Natural killer cell treated with Interleukin-12 subunit alpha and Interleukin-12 subunit beta and Interleukin-15 and Interleukin-18, amount 100 ng/mL, for 72 hours (primary cell): Measurements from ENCODE around the gene TMEM200C. TPM values are rescaled to one million over a fixed set of nuclear protein-coding genes. Genes with fewer than 3 reads are reported as not detected.

ENCODE experiments used
- ATAC-seq, 2 donors: fragments of 150-1000 bp; cut with Tn5 transposase in 1 of 2; sonication (Bioruptor Pico), chemical (Tn5 transposase) in 1 of 2; 2 replicates each; pipeline ENCODE4 v1.10.0; 2021
- DNase-seq: peaks from one replicate; pipeline ENCODE4 v3.0.0; 2022; ENCODE audit warnings: low spot score
- H3K27ac Mint-ChIP-seq, 2 donors: 1 replicate in 1 of 2; 2 replicates in 1 of 2; pipeline ENCODE4 v1.8.0; 2022; ENCODE audit warnings: mixed read lengths in 2 of 2, mild to moderate bottlenecking in 1 of 2, moderate library complexity in 1 of 2
- H3K27me3 Mint-ChIP-seq, 2 donors: 1 replicate in 1 of 2; 2 replicates in 1 of 2; pipeline ENCODE4 v1.8.0; 2022; ENCODE audit warnings: mixed read lengths in 2 of 2
- H3K36me3 Mint-ChIP-seq: one replicate; pipeline ENCODE4 v1.8.0; 2022; ENCODE audit warnings: mixed read lengths
- H3K4me1 Mint-ChIP-seq, 2 donors: 1 replicate in 1 of 2; 2 replicates in 1 of 2; pipeline ENCODE4 v1.8.0; 2022; ENCODE audit warnings: low read depth in 2 of 2, mixed read lengths in 2 of 2, mild to moderate bottlenecking in 1 of 2
- H3K4me3 Mint-ChIP-seq: one replicate; pipeline ENCODE4 v1.8.0; 2022; ENCODE audit warnings: mixed read lengths
- H3K9me3 Mint-ChIP-seq: 2 replicates; pipeline ENCODE4 v1.8.0; 2022; ENCODE audit warnings: mixed read lengths
- total RNA-seq, 2 donors: library from RNA; stranded (reverse); gene quantifications; one replicate each; pipeline ENCODE4 v1.2.3, GENCODE V29; 2022

TMEM200C gene
- total RNA-seq, result not detected

- H3K9me3 Mint-ChIP-seq, result no peaks in the 10 kb centered on the region
Observed at GRCh38 chr18:5895299-5895875, at the start of gene TMEM200C. TMEM200C (minus strand) TSS chr18:5895522; CDS start chr18:5892063, 3,459 bp downstream.

GRCh38 chr18:5944448-5944847 is 49.1 kb upstream of the TMEM200C start:
- Mint-ChIP-seq H3K4me1 (peaks cover 0 to 3% of the 10 kb centered on the region in 2 donors), H3K27ac (no peak overlapping the region), H3K36me3 (no peaks in the 10 kb centered on the region), H3K27me3 (peaks cover 18 to 22% of the 10 kb centered on the region in 2 donors), H3K9me3 (no peaks in the 10 kb centered on the region), H3K4me3 (no peak overlapping the region)
- no peak for ATAC-seq
- no peak for DNase-seq

More at GRCh38 chr18:5895299-5895875, at the start of gene TMEM200C:
- no peak for DNase-seq
- ATAC-seq, result peak; percentile 4 to 50
- H3K27ac Mint-ChIP-seq, result no peak within 1 kb of the TSS
- peaks cover 0 to 10% of the 10 kb centered on the region in 2 donors for H3K4me1 Mint-ChIP-seq
- H3K27me3 Mint-ChIP-seq, result peaks cover 49 to 58% of the 10 kb centered on the region in 2 donors
- no peaks in the 10 kb centered on the region for H3K36me3 Mint-ChIP-seq
- peak within 1 kb of the TSS; percentile 48 for H3K4me3 Mint-ChIP-seq

DNA sequence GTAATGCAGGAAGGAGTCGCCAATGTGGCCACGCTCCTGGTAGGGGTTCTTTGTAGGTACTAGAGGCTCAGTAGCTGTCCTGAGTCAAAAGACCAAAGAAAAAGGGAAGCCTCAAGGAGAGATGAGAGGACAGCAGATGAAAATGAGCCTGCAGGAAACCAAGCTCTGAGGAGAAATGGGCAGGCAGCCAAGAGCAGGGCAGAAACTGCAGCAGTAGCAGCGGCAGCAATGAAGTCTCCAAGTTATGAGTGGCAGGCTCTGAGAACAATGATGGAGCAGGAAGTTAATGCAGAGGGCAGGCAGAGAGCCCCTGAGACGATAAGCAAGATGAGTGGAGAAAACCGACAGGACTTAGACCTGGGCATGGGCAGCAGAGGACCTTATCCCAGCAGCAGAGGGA is 48.2 kb upstream of the TMEM200C start:
- DNase-seq (no peak), ATAC-seq (no peak)
- Mint-ChIP-seq H3K27me3 (peaks cover 18 to 22% of the 10 kb centered on the region in 2 donors), H3K4me3 (no peak overlapping the region), H3K9me3 (no peaks in the 10 kb centered on the region), H3K27ac (no peak overlapping the region), H3K4me1 (peaks cover 0 to 3% of the 10 kb centered on the region in 2 donors), H3K36me3 (no peaks in the 10 kb centered on the region)

DNA sequence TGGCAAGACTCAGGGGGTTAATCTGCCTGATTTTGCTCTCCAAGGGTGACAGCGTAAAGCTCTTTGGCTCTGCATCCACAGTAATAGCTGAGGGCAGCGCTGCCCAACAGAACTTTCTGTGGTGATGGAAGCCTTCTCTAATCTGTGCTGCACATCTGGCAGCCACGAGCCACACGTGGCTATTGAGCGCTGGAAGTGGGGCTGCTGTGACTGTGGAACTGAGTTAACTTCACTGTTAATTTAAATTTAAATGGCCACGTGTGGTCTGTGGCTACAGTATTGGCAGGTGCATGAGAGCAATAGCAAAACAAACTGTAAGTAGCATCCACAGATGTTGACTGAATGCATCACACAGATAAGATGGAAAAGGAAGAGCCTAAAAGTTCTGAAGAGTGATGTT is 47.3 kb upstream of the TMEM200C start:
- Mint-ChIP-seq H3K4me1 (peaks cover 0 to 3% of the 10 kb centered on the region in 2 donors), H3K27ac (no peak overlapping the region), H3K36me3 (no peaks in the 10 kb centered on the region), H3K27me3 (peaks cover 18 to 21% of the 10 kb centered on the region in 2 donors), H3K9me3 (no peaks in the 10 kb centered on the region), H3K4me3 (no peak overlapping the region)
- ATAC-seq, result no peak
- DNase-seq, result no peak

GRCh38 chr18:5941890-5942289 is 46.6 kb upstream of the TMEM200C start:
- Mint-ChIP-seq H3K36me3 (no peaks in the 10 kb centered on the region), H3K27me3 (peaks cover 18 to 23% of the 10 kb centered on the region in 2 donors), H3K9me3 (no peaks in the 10 kb centered on the region), H3K27ac (no peak overlapping the region), H3K4me1 (peaks cover 0 to 3% of the 10 kb centered on the region in 2 donors), H3K4me3 (no peak overlapping the region)
- DNase-seq, result no peak
- no peak for ATAC-seq

DNA sequence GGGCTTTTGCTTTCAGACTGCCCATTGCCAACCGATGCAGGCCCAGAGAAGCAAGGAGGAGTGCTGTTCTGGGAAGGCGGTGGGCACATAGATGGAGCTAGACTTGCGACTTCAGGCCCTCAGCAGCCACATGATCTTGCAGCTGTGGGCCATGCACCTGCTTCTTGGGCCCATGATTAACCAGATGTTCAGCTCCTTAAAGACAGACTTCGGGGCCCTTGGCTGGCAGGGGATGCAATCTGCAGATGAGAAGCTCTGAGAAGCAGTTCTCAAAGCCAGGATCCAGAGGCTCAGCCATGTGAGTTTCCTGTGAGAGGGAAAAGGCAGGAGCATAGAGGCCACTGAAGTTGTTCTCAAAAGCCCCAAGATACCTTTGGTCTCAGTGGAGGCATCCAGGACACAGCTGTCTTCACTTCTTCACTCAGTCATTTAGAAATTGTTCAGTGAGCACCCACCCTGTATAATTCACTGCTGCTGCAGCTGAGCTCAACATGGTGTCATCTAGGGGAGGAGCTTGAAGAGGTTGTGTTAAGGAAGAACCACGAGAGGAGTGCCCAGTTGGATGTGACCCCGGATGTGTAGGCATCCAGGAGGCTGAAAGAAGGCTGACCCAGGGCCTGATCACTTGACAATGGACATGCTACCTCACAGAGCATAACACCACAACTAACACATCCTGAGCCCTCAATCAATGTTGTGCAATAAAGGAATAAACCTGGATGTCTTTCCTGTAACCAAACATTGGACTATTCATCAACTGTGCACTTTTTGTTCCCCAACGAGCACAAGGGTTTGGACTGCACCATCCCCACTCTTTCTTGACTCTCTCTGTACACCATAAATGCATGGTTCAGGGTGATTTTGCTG is 44.7 kb upstream of the TMEM200C start:
- H3K4me3 Mint-ChIP-seq, result no peak overlapping the region
- ATAC-seq, result no peak
- H3K36me3 Mint-ChIP-seq, result no peaks in the 10 kb centered on the region
- no peak for DNase-seq
- peaks cover 18 to 25% of the 10 kb centered on the region in 2 donors for H3K27me3 Mint-ChIP-seq
- H3K4me1 Mint-ChIP-seq, result peaks cover 0 to 3% of the 10 kb centered on the region in 2 donors
- H3K27ac Mint-ChIP-seq, result no peak overlapping the region
- no peaks in the 10 kb centered on the region for H3K9me3 Mint-ChIP-seq

- ATAC-seq, result no peak
Observed at GRCh38 chr18:5937795-5938194, 42.5 kb upstream of the TMEM200C start.

DNA sequence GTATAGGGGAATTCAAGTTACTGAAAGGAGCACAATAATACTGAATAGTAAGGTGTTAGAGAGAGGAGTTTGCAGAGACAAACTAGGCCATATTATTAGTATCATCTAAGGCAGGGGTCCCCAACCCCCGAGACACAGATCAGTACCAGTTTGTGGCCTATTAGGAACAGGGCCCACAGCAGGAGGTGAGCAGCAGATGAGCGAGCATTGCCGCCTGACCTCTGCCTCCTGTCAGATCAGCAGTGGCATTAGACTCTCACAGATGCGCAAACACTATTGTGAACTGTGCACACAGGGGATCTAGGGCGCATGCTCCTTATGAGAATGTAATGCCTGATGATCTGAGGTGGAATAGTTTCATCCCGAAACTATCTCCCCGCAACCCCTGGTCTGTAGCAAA is 41.8 kb upstream of the TMEM200C start:
- Mint-ChIP-seq H3K27me3 (peaks cover 9 to 19% of the 10 kb centered on the region in 2 donors), H3K4me1 (no peaks in the 10 kb centered on the region), H3K4me3 (no peak overlapping the region), H3K9me3 (no peaks in the 10 kb centered on the region), H3K36me3 (no peaks in the 10 kb centered on the region), H3K27ac (no peak overlapping the region)
- no peak for ATAC-seq
- DNase-seq, result no peak

More at GRCh38 chr18:5937795-5938194, 42.5 kb upstream of the TMEM200C start:
- Mint-ChIP-seq H3K27me3 (peaks cover 13 to 23% of the 10 kb centered on the region in 2 donors), H3K4me3 (no peak overlapping the region), H3K27ac (no peak overlapping the region), H3K36me3 (no peaks in the 10 kb centered on the region), H3K4me1 (peaks cover 0 to 3% of the 10 kb centered on the region in 2 donors), H3K9me3 (no peaks in the 10 kb centered on the region)
- no peak for DNase-seq

DNA sequence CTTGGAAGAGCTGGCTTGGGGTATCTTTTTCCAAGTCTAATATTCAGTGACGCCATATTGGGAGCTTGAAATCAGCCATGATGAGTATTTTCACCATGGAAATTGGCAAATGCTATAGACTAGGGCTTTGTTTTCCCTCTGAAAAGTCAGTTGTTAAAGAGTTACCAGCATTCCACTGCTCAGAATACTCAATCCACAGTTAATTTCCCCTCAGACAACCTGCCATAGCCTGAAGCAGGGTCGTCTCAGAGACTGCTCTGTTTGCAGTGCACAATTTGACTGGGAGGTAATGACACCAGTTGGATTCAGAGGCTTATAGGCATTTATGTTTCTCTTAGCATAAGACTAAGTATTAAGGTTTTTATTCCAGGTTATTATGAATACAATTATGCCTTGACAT is 35.5 kb upstream of the TMEM200C start:
- Mint-ChIP-seq H3K27me3 (peaks cover 26 to 31% of the 10 kb centered on the region in 2 donors), H3K4me3 (no peak overlapping the region), H3K9me3 (peaks cover 6% of the 10 kb centered on the region), H3K36me3 (peaks cover 7% of the 10 kb centered on the region), H3K4me1 (no peaks in the 10 kb centered on the region), H3K27ac (no peak overlapping the region)
- ATAC-seq, result no peak
- DNase-seq, result no peak

DNA sequence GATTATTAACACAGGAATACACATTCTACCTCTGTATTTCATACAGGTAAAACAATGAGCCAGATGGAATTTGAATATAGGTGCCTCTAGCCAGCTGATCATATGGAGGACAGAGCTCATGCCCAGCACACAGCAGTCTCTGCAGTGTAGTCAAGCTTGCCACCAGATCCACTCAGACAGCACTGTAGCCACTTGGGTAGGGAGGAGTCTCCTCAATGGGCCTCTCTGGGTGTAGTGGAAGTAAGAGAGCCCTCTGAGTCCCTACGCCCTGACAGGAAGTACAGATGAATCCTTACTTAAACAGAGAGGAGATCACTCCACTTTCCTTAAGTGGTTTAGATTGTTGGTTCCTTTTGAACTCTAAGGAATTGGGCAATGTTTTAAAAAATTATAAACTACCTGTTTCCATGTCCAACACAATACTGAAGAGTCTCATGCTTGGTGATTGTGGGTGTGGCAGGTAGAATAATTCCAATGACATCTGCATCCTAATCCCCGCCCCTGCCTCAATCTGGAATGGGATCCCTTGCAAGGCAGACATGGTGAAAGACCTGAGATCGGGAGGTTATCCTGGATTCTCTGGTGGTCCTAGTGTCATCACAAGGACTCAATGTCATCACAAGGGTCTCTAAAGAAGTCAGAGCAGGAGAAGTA is 23.0 kb upstream of the TMEM200C start:
- Mint-ChIP-seq H3K27me3 (peaks cover 26 to 34% of the 10 kb centered on the region in 2 donors), H3K9me3 (no peaks in the 10 kb centered on the region), H3K27ac (no peak overlapping the region), H3K4me3 (no peak overlapping the region), H3K4me1 (no peaks in the 10 kb centered on the region), H3K36me3 (no peaks in the 10 kb centered on the region)
- DNase-seq (no peak), ATAC-seq (no peak)

DNA sequence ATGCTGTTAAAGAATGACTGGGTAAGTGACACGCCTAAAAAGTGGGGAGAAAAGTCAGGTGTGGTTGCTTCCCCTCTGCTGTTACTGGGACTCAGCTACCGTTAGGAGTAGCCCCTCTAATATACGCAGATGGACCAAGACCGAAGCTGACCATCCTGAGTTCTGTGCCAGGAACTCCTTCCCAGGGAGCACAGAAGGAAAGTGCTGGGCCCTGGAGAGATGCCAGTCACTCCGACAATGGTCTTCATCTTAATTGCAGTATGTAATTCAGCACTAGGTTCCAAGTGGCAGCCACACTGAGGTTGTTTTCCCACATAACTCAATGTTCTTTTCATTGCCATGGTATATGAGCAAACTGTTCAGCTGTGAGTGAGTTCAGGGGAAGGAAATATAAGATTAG is 19.6 kb upstream of the TMEM200C start:
- Mint-ChIP-seq H3K36me3 (no peaks in the 10 kb centered on the region), H3K27me3 (peaks cover 29 to 31% of the 10 kb centered on the region in 2 donors), H3K4me3 (no peak overlapping the region), H3K9me3 (no peaks in the 10 kb centered on the region), H3K27ac (no peak overlapping the region), H3K4me1 (no peaks in the 10 kb centered on the region)
- no peak for ATAC-seq
- no peak for DNase-seq

DNA sequence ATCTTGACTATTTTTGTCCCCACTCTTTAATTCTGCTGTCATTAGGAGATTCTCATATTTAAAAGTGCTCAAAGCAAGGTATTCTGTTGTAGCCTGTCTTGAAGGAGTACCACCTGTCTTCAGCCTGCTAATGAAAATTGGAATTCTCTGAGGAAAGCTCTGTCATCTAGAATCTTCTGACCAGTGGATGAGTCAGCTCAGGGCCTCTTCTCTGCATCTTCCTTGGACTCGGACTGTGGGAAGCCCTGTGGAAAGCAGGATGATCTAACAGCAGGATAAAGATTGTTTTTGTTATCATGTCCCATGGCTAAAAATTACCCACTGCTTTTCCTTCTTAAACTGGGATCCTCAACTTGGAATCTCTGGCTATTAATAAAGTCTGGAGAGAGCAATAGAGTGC is 18.7 kb upstream of the TMEM200C start:
- no peak for DNase-seq
- H3K4me1 Mint-ChIP-seq, result no peaks in the 10 kb centered on the region
- no peaks in the 10 kb centered on the region for H3K9me3 Mint-ChIP-seq
- peaks cover 27 to 31% of the 10 kb centered on the region in 2 donors for H3K27me3 Mint-ChIP-seq
- ATAC-seq, result no peak
- no peak overlapping the region for H3K4me3 Mint-ChIP-seq
- no peak overlapping the region for H3K27ac Mint-ChIP-seq
- H3K36me3 Mint-ChIP-seq, result no peaks in the 10 kb centered on the region

GRCh38 chr18:5912566-5912965 is 17.2 kb upstream of the TMEM200C start:
- H3K36me3 Mint-ChIP-seq, result no peaks in the 10 kb centered on the region
- no peak overlapping the region for H3K4me3 Mint-ChIP-seq
- no peaks in the 10 kb centered on the region for H3K4me1 Mint-ChIP-seq
- DNase-seq (no peak), ATAC-seq (no peak)
- no peak overlapping the region for H3K27ac Mint-ChIP-seq
- H3K27me3 Mint-ChIP-seq, result peaks cover 23 to 27% of the 10 kb centered on the region in 2 donors
- no peaks in the 10 kb centered on the region for H3K9me3 Mint-ChIP-seq

GRCh38 chr18:5909125-5909524 is 13.8 kb upstream of the TMEM200C start:
- Mint-ChIP-seq H3K36me3 (peaks cover 4% of the 10 kb centered on the region), H3K4me1 (no peaks in the 10 kb centered on the region), H3K27ac (no peak overlapping the region), H3K9me3 (no peaks in the 10 kb centered on the region), H3K4me3 (no peak overlapping the region), H3K27me3 (peaks cover 26 to 44% of the 10 kb centered on the region in 2 donors)
- no peak for DNase-seq
- ATAC-seq, result no peak
